GM18907 (cell line): ENCODE data around the gene ACSBG1.

Source experiments
- ATAC-seq: cut with Tn5 transposase; IDR thresholded peaks from one replicate; pipeline ENCODE4 v1.9.1; 2021; ENCODE audit warnings: mild to moderate bottlenecking, moderate library complexity; ENCODE audit not compliant: unreplicated experiment

Gene ACSBG1

DNA sequence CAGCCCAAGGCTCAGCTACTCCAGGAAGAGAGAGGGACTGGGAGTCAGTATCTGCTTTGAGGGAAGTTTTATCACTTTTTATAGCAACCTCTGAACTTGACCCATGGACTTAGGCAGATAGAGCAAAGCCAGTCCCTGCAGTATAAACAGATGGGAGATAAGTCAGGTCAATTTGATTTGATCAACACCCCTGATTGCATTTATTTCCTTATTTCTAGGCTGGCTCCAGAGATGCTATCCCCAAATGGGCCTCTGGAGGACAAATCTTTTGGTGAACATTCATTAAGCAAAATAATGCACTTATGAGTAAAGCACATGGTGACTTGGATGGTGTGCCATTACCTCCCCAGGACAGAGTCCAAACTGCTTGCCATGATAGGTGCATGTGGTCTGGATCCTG is 94.1 kb downstream of the ACSBG1 start:
- no peak for ATAC-seq

DNA sequence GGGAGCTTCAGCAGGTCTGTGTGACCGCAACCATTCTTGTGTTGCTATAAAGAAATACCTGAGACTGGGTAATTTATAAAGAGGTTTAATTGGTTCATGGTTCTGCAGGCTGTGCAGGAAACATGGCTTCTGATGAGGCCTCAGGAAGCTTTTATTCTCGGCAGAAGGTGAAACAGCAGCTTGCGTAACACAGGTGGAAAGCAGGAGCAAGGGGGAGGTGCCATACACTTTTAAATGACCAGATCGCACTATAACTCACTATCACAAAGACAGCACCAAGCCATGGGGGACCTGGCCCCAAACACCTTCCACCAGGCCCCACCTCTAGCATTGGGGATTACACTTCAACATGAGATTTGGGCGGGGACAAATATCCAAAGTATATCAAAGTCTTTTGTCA is 94.8 kb downstream of the ACSBG1 start:
- ATAC-seq, result no peak

DNA sequence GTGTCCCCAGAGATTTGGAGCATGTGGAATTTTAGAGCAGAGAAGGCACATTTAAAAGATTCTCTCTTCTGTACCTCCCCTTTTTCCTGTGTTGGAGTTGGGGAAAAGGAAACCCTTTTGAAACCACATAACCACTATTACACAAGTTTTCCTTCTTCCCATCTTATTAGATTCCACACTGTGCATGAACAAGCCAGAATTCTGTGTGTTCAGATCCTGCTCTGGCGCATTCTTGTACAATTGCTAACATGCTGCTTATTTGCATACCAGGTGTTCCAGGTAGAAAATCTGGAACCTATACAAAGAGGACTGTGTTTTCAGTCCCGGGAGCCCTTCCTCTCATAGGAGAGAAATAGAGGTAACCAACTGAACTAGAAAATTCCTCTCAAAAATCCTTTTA is 100.6 kb downstream of the ACSBG1 start:
- ATAC-seq, result no peak

DNA sequence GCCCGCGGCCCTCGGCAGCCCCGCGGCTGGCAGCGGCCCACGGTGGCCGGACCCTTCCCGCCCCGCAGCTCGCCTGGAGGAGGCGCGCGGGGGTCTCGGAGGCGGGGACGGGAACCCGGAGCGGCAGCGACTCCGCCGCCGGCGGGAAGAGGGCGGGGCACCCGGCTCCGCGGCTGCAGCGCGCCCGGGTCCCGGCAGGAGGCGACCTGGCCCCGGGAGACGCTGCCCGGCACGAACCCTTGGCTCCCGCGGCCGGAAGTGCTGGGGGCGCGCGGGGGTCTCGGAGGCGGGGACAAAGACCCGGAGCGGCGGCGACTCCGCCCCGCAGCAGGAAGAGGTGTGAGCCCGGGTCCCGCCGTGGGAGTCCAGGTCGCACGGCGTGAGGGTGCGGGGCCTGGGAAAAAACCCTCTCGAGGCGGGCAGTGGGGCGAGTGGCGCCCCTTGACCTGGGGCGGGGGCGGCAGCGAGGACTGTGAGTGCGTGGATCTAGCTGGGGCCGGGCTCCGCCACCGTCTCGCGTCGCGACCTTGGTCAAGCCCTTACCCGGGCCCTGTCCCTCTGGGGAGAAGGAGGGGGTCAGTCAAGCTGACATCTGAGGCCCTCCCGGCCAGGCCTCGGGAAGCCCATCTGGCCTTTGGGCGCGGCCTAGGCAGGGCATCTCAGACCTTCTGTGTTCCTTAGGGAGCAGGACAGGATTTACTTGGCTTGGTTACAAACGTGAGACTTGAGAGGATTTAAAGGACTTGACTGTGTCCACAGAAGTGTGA is 102.9 kb downstream of the ACSBG1 start, which contains the start of gene CIB2:
CIB2 (minus strand) TSS at position 151 of the 767 bp plus-strand sequence. CDS start 230 bp downstream, outside the sequence.
- peak; percentile 78 for ATAC-seq

DNA sequence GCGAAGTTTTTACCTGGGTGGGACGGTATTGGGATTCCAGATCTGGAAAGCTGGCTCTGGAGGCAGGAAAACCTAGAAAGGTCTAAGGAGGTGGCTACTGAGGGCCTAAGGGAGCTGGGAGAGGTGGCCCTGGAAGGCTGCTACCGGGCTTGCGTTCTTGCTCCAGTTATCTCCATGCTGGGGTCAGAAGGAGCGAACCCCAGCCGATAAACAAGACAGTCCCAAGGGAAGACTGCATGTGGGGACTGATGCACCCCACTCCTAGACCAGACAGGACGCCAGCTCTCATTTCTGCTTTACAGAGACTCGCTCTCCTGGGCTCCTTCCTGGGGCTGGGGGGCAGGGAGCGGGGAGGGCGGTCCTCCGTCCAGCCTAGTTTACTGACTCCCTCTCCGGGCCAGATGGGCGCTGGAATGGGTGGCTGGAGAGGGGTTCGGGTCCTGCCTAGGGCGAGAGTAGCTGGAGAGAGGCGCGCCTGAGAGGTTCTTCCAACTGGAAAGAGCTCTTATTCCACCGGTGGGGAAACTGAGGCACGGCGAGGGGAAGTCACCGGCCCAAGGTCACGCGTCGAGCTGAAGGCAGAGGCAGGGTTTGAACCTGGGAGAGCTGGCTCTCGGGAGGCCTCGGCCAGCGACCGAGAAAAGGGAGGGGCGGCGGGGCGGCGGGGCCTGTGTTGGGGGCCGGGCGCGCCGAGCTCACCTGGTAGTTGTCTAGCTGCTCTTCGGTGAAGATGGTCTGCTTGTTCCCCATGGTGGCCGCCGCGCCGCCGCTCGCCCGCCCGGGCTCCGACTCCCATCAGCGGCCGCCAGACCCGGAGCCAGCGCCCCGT is 103.7 kb downstream of the ACSBG1 start:
- ATAC-seq, result peak; percentile 38

DNA sequence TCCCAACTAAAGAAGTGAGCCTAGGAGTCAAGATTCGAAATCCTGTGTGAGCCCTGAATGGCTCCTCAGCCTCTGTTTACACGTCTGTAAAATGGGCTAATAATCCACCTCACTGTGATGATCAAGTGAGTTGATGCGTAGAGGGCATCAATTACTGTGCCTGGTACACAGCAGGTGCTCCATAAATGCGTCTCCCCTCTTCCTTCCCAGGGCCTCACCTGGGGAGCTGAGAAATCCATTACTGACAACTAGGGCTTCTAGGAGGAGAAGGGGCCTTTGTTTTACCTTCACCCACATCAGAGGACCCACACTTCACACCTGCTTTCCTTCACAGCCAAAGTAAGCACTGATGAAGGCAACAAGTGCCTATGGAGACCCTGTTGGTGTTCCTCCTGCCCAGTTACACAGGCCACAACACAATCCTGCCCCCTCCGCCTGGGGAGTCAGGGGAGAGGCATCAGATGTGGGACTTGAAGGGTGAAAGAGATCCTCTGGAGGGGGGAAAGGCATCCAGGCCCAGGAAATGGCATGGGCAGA is 104.5 kb downstream of the ACSBG1 start:
- ATAC-seq, result no peak

DNA sequence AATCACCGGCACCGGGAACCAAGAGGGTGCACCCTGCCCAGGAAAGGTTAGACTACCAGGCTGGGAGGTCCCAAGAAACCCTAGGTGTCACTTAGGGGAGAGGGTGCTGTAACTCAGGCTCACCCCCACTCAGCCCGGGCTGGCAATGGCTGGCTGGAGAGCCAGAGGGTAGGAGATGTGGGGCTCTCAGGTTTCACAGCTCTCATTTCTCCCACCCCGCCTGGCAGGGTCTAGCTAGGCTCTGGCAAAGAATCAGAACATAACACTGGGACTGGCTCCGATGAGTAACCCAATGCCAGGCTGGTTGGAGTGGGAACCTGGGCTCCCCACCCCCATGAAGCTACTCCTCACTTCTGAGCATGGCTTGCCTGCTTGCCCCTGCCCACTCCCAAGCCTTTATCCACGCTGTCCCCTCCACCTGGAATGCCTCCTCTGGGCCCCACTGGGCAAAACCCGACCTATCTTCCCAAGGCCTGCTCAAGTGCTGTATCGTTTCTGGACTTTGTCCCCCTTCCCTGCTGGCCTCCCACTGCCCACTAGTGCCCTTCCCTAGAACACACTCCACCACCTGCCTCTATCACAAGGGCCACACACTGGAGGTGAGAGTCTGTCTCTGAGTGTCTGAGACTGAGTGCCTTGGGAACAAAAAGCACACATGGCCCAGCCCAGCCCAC is 105.2 kb downstream of the ACSBG1 start:
- ATAC-seq, result no peak

DNA sequence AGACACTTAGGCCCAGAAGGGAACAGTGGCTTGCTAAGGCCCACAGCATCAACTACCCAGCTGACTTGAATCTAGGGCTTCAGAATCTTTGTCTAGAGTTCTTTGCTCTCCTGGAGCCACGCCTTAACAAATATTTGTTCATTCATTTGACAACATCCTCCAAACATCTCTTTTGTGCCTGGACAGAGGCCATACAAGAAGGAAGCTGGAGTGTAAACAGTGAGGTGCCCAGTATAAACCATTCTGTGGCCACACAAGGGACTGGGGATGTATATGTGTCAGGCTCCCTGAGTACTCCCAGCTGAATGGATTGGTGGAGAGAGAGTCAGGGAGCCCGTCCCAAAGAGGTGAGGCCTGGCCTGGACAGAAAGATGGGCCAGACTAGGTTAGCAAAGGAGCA is 106.5 kb downstream of the ACSBG1 start:
- ATAC-seq, result no peak

DNA sequence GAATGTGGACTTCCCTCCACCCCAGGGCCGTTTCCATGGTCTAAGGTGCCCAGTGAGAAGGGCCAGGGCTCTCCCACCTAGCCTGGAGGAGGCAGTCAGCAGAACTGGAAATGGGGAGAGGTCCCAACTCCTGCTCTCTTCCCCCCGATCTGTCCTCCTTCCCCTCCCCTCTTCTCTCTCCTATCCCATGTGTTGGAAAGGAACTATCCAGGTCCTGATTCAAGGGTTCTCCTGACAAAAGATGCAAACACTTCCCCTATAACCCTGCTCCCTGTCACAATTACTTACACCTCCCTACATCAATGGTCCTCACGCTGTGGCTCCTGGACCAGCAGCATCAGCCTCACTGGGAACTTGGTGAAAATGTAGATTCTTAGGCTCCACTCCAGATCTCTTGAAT is 109.1 kb downstream of the ACSBG1 start:
- ATAC-seq, result no peak

DNA sequence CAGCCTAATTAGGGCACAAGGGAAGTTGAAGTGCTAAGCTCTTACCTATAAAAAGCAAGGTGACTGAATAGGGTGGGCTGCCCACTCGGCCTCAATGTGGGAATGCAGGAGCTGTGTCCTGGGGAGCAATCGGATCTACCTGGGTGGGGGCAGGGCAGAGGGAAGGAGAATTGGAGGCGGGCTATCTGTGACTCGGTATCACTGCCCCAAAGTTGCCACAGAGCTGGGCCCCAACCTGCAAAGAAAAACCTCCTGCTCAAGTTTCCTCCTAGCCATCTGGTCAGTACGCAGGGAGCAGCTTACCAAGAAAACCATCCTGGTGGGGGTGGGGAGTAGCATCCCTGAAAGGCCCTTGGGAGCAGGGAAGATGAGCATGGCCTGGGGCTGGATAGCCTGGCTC is 113.8 kb downstream of the ACSBG1 start:
- ATAC-seq, result no peak
